ENCODE measurements around the gene DYRK1A.

DYRK1A gene

DNA sequence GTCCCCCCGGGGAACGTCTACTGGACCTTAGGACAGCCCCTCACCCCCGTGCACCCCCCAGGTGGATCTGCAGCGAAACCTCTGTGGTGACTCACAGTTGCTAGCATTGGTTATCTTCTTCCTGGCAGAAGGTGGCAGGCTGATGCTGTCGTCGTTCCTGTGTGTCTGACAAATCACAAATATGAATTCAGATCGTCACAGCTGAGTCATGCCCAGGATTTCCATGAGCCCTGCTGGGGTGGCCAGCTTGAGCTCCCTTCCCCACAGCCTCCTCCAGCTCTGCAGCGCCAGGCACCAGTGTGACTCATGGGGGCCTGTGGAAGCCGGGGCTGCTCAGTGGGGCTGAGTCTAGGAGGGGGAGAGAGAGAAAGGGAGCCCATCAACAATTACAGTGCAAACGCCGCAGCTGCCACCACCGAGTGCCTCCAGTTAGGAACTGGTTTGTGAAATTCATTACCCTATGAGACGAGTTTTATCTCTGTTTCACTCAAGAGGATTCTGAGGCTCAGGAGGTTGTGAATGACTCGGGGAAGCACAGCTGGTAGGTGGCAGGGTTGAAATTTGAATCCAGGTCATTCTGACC, 197.9 kb downstream of the DYRK1A start:
- no peak for TF ChIP-seq CTCF (IDR thresholded peaks at IDR 0.05; ENCODE audit: extremely low read depth, missing control alignments)
- DNase-seq (ENCODE audit: low spot score) = peak; percentile 56

GRCh38 chr21:37564924-37565529, 198.5 kb downstream of the DYRK1A start:
- DNase-seq (ENCODE audit: low spot score) = no peak
- no peak for TF ChIP-seq CTCF (IDR thresholded peaks at IDR 0.05; ENCODE audit: extremely low read depth, missing control alignments)

GRCh38 chr21:37565530-37566223, 199.1 kb downstream of the DYRK1A start:
- no peak for DNase-seq (ENCODE audit: low spot score)
- no peak for TF ChIP-seq CTCF (IDR thresholded peaks at IDR 0.05; ENCODE audit: extremely low read depth, missing control alignments)

- no peak for TF ChIP-seq CTCF (IDR thresholded peaks at IDR 0.05; ENCODE audit: extremely low read depth, missing control alignments)
- no peak for DNase-seq (ENCODE audit: low spot score)
Observed at GRCh38 chr21:37566790-37567615, 200.4 kb downstream of the DYRK1A start.

GRCh38 chr21:37568415-37568814, 201.8 kb downstream of the DYRK1A start:
- TF ChIP-seq CTCF (IDR thresholded peaks at IDR 0.05; ENCODE audit: extremely low read depth, missing control alignments) = no peak
- DNase-seq (ENCODE audit: low spot score) = no peak

DNA sequence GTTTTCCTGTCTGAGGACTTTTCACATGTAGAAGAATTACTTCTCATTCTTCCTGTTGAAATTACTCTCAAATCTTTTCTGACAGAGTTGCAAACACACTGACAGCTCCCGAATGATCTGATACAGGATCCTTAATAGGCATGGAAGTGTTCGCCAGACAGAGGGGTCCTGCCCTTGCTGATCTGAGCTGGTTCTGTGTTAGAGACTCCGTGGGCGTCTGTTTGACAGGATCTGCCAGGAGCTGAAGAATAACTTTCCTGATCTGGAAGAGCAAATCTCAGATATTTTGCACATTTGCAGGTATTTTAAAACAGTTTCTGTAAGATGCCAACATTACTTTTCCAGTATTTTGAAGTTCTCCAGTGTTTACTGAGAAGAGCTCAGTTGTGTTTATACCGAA, 202.3 kb downstream of the DYRK1A start:
- DNase-seq (ENCODE audit: low spot score) = no peak
- TF ChIP-seq CTCF (IDR thresholded peaks at IDR 0.05; ENCODE audit: extremely low read depth, missing control alignments) = no peak

- TF ChIP-seq CTCF (IDR thresholded peaks at IDR 0.05; ENCODE audit: extremely low read depth, missing control alignments) = no peak
- DNase-seq (ENCODE audit: low spot score) = no peak
Observed at GRCh38 chr21:37571442-37571841, 204.9 kb downstream of the DYRK1A start.

Measured in GM20000 (cell line).